Stomach (tissue), 9 donors: ENCODE data around the gene EYA2. TPM values are rescaled to one million over a fixed set of nuclear protein-coding genes. Genes with fewer than 3 reads are reported as not detected.
"Not testable (repeated sequence)": the region's sequence is repeated elsewhere in the genome, so short reads cannot be mapped to it uniquely, and the experiment has no call there.

Experiments
- DNase-seq, 2 donors: peaks; one replicate each; pipeline versions ENCODE4 v3.0.0 to v3.0.0-alpha.2; 2013 to 2019
- H3K27ac ChIP-seq, 5 donors: fragments of 200-600 bp in 4 of 5; sonication (generic) in 4 of 5; one replicate each; pipeline ENCODE4 v1.5.1; 2013 to 2019; ENCODE audit warnings: mild to moderate bottlenecking in 1 of 5, moderate library complexity in 1 of 5
- H3K27me3 ChIP-seq, 3 donors: fragments of 200-600 bp; sonication (generic); one replicate each; pipeline ENCODE4 v1.5.1; 2017 to 2019; ENCODE audit warnings: mixed run types in 1 of 3
- H3K36me3 ChIP-seq, 4 donors: fragments of 200-600 bp; sonication (generic); 1 replicate in 3 of 4; 2 replicates in 1 of 4; pipeline ENCODE4 v1.5.1; 2016 to 2019
- H3K4me1 ChIP-seq, 4 donors: fragments of 200-600 bp; sonication (generic); one replicate each; pipeline ENCODE4 v1.5.1; 2016 to 2019
- H3K4me3 ChIP-seq, 4 donors: fragments of 200-600 bp; sonication (generic) in 3 of 4; one replicate each; pipeline ENCODE4 v1.5.1; 2016 to 2019; ENCODE audit warnings: mild to moderate bottlenecking in 1 of 4
- H3K9me3 ChIP-seq, 4 donors: fragments of 200-600 bp; sonication (generic); one replicate each; pipeline ENCODE4 v1.5.1; 2016 to 2019
- EP300 ChIP-seq: sonication (generic); formaldehyde crosslinking; IDR thresholded peaks from one replicate; pipeline ENCODE4 v1.6.1; 2017; ENCODE audit warnings: antibody characterized with exemption
- POLR2A ChIP-seq, 4 donors: fragments of 450-650 bp; IDR thresholded peaks; one replicate each; pipeline ENCODE4 v1.6.1; 2016; ENCODE audit warnings: antibody characterized with exemption in 4 of 4, control low read depth in 2 of 4, mild to moderate bottlenecking in 1 of 4, moderate library complexity in 1 of 4
- POLR2AphosphoS5 ChIP-seq, 3 donors: sonication (generic); formaldehyde crosslinking; IDR thresholded peaks; one replicate each; pipeline ENCODE4 v1.6.1; 2016; ENCODE audit warnings: antibody characterized with exemption in 3 of 3
- WGBS, 5 donors: extraction: QIAGEN DNeasy Blood & Tissue Kit in 3 of 5; methylation state at CpG; one replicate each; pipeline versions ENCODE4 v1.1.5 to v1.1.7; 2013 to 2018; 5-methylcytosine and 5-hydroxymethylcytosine counted together
- intact Hi-C: fragments of 100-400 bp; cut with DNase I; formaldehyde crosslinking; loops from one replicate; pipeline ENCODE4 v1.15.1; 2023; ENCODE audit warnings: low total_unique reads
- polyA plus RNA-seq, 3 donors: library from polyadenylated mRNA; stranded (reverse); fragments of 200-250 nt; gene quantifications; one replicate each; pipeline ENCODE4 v1.2.3, GENCODE V29; 2013
- total RNA-seq, 5 donors: library from RNA; depleted of rRNA; stranded (reverse); fragments of >200 nt; gene quantifications; one replicate each; pipeline versions ENCODE4 v1.1.0 to v1.2.3, GENCODE V29; 2014 to 2016
- TF ChIP-seq, protein P1 (sequence below), 7 experiments: fragments of 450-650 bp in 4 of 7; fragments of 200-600 bp in 3 of 7; sonication (generic) in 3 of 7; IDR thresholded peaks; one replicate each; pipeline ENCODE4 v1.5.1; 2016 to 2019; ENCODE audit warnings: antibody characterized with exemption in 7 of 7, control low read depth in 2 of 7, mild to moderate bottlenecking in 1 of 7
- donor health status: healthy with polysubstance abuse.
- donor health status: Bipolar disorder and iron deficiency.
- donor health status: healthy.

EYA2 gene
- total and polyA plus RNA-seq, 8 donors = 1.8 to 86.2 (median 5.5) TPM

DNA sequence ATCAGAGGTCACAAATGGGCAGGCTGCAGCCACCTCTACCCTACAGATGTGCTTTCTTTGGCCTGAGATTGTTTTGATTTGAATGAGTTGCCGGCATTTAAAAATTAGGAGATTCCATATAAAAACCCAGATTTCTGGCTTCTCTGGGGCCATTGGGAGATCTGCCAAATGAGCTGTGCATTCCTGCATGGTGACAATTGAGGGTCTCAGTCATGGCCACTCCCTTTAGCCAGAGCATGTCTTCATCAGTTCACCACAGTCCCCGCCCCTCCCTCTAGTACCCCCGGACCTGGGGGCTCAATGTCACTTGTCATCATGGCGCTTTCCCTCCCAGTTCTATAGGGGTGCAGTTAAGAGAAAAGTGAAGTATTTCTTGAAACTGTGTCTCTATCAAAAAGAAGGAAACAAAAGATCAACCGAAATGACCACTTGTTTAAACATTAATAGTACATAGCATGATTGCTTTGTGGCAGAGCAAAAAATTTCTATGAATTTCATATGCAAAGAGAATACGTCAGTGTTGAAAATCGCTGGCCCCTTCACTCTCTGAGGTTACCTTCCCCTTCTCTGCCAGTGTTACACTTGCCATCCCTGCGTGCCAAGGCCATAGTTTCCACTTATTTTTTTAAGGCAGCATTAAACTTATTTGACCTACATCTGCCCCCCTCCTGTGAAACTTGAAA is 21.1 kb downstream of the EYA2 start:
- Histone ChIP-seq H3K36me3 (no peaks in the 10 kb centered on the region), H3K4me3 (no peak overlapping the region), H3K4me1 (peaks cover 0 to 4% (median 0%) of the 10 kb centered on the region in 4 donors), H3K9me3 (no peaks in the 10 kb centered on the region), H3K27me3 (no peaks in the 10 kb centered on the region), H3K27ac (no peak overlapping the region)
- DNase-seq = no peak
- TF ChIP-seq EP300 (no peak), POLR2AphosphoS5 (IDR thresholded peaks at IDR 0.05) (no peak), POLR2A (IDR thresholded peaks at IDR 0.05) (no peak)
- TF ChIP-seq, protein P1, sequence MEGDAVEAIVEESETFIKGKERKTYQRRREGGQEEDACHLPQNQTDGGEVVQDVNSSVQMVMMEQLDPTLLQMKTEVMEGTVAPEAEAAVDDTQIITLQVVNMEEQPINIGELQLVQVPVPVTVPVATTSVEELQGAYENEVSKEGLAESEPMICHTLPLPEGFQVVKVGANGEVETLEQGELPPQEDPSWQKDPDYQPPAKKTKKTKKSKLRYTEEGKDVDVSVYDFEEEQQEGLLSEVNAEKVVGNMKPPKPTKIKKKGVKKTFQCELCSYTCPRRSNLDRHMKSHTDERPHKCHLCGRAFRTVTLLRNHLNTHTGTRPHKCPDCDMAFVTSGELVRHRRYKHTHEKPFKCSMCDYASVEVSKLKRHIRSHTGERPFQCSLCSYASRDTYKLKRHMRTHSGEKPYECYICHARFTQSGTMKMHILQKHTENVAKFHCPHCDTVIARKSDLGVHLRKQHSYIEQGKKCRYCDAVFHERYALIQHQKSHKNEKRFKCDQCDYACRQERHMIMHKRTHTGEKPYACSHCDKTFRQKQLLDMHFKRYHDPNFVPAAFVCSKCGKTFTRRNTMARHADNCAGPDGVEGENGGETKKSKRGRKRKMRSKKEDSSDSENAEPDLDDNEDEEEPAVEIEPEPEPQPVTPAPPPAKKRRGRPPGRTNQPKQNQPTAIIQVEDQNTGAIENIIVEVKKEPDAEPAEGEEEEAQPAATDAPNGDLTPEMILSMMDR (IDR thresholded peaks at IDR 0.05) = no peak
- WGBS, 5 donors = 52 to 67% (median 63%) methylated on average over 8 of the region's 8 CpGs
- intact Hi-C loops = no loop called here

DNA sequence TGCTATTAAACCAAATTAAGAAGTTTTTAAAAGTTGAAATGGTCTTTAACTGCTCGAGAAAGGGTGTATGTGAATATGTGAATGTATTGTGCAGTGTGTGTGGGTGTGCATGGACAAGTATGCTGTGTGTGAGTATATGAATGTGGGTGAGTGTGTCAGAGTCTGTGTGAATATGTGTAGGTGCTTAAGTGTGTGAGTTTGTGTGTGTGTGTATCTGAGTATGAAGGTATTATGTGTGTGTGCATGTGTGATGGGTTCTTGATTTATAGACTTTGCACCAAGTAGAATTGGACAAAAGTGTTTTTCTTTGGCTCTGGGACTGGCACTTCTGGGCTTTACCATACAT is 21.6 kb downstream of the EYA2 start:
- no peak overlapping the region for H3K4me3 ChIP-seq
- no peaks in the 10 kb centered on the region for H3K9me3 ChIP-seq
- no peaks in the 10 kb centered on the region for H3K27me3 ChIP-seq
- H3K36me3 ChIP-seq = no peaks in the 10 kb centered on the region
- no peak overlapping the region for H3K27ac ChIP-seq
- 32 to 66% (median 48%) methylated on average over 1 of the region's 1 CpG for WGBS, 5 donors
- peaks cover 0 to 4% (median 0%) of the 10 kb centered on the region in 4 donors for H3K4me1 ChIP-seq
- DNase-seq = no peak
- intact Hi-C loops = no loop called here
- TF ChIP-seq, protein P1 (IDR thresholded peaks at IDR 0.05) = peak in 1 of 7 experiments; percentile 7
- no peak for TF ChIP-seq POLR2A (IDR thresholded peaks at IDR 0.05)
- no peak for TF ChIP-seq EP300
- TF ChIP-seq POLR2AphosphoS5 (IDR thresholded peaks at IDR 0.05) = no peak

DNA sequence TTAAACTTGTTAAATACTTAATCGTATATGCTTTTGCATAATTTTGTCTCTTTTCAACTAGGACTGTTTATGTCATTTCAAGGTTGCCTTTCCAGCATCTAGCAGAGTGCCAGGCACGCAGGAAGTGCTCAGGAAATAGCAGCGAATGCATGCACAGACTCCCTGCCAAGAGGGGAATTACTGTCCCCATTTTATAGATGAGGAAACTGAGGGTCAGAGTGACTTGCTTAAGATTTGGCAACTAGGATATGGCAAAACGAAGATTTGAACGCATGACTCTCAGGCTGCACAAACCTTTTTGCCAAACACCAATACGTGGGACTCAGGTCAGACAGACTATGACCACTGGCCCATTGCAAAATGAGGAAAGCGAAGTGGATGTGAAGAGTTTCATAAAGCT is 22.5 kb downstream of the EYA2 start:
- H3K9me3 ChIP-seq = no peaks in the 10 kb centered on the region
- no peak for TF ChIP-seq POLR2AphosphoS5 (IDR thresholded peaks at IDR 0.05)
- no peak for TF ChIP-seq EP300
- no peak for TF ChIP-seq POLR2A (IDR thresholded peaks at IDR 0.05)
- TF ChIP-seq, protein P1 (IDR thresholded peaks at IDR 0.05) = no peak
- H3K4me3 ChIP-seq = no peak overlapping the region
- H3K4me1 ChIP-seq = peaks cover 0 to 4% (median 0%) of the 10 kb centered on the region in 4 donors
- WGBS, 5 donors = 83 to 93% (median 85%) methylated on average over 7 of the region's 7 CpGs
- no peak overlapping the region for H3K27ac ChIP-seq
- no peak for DNase-seq
- H3K36me3 ChIP-seq = no peaks in the 10 kb centered on the region
- H3K27me3 ChIP-seq = no peaks in the 10 kb centered on the region
- intact Hi-C loops = no loop called here

DNA sequence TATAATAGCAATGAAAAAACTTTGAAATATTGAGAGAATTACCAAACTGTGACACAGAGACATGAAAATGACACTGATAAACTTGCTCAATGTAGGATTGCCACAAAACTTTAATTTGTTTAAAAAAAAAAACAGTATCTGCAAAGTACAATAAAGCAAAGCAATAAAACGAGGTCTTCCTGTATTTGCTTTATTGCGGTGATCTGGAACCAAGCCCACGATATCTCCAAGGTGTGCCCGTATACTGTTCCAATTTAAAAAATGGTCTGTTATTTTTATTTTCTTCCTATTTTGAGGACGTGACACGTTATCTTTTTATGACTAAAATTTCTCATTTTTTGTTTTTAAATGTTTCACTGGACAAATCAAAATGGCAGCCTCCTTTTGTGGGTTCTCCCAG is 25.5 kb downstream of the EYA2 start:
- DNase-seq = no peak
- intact Hi-C loops = no loop called here
- no peaks in the 10 kb centered on the region for H3K9me3 ChIP-seq
- H3K27ac ChIP-seq = peak overlapping the region in 1 of 5 donors; percentile 26
- H3K4me1 ChIP-seq = peaks cover 0 to 4% (median 0%) of the 10 kb centered on the region in 4 donors
- H3K36me3 ChIP-seq = no peaks in the 10 kb centered on the region
- no peak overlapping the region for H3K4me3 ChIP-seq
- WGBS, 5 donors = 31 to 62% (median 53%) methylated on average over 6 of the region's 6 CpGs
- TF ChIP-seq POLR2AphosphoS5 (IDR thresholded peaks at IDR 0.05) = no peak
- no peak for TF ChIP-seq EP300
- TF ChIP-seq POLR2A (IDR thresholded peaks at IDR 0.05) = no peak
- TF ChIP-seq, protein P1 (IDR thresholded peaks at IDR 0.05) = no peak
- no peaks in the 10 kb centered on the region for H3K27me3 ChIP-seq

- H3K27me3 ChIP-seq, DNase-seq, H3K4me1 ChIP-seq, H3K36me3 ChIP-seq, H3K9me3 ChIP-seq, intact Hi-C loops, H3K27ac ChIP-seq, H3K4me3 ChIP-seq: not testable (repeated sequence)
- 88 to 94% (median 89%) methylated on average over 9 of the region's 9 CpGs for WGBS, 5 donors
Measured at GRCh38 chr20:46922841-46923240, 28.2 kb downstream of the EYA2 start.
